GM21526 (cell line): ENCODE data around the gene DOK3.

Experiments
- ATAC-seq: cut with Tn5 transposase; IDR thresholded peaks from one replicate; pipeline ENCODE4 v1.9.1; 2021; ENCODE audit warnings: moderate library complexity; ENCODE audit not compliant: unreplicated experiment, low FRiP score

Gene DOK3

GRCh38 chr5:177509381-177509951 lies at the start of gene DOK3:
Gene DOK3, minus strand, starts transcription at chr5:177509826. Its CDS starts 286 bp downstream, at chr5:177509540.
- ATAC-seq: no peak

GRCh38 chr5:177557796-177558195 lies 48.2 kb upstream of the DOK3 start:
- no peak for ATAC-seq

- no peak for ATAC-seq
These were observed 47.5 kb upstream of the DOK3 start for GRCh38 chr5:177557041-177557647.

GRCh38 chr5:177555665-177556064 lies 46.0 kb upstream of the DOK3 start:
- no peak for ATAC-seq

- ATAC-seq: no peak
These were observed 45.6 kb upstream of the DOK3 start for GRCh38 chr5:177555228-177555627.

GRCh38 chr5:177554474-177555111 lies 45.0 kb upstream of the DOK3 start, which contains the start of gene FAM193B:
Gene FAM193B, minus strand, starts transcription at chr5:177554563. Its CDS starts 105 bp downstream, at chr5:177554458.
- peak; percentile 84 for ATAC-seq

GRCh38 chr5:177553671-177554429 lies 44.2 kb upstream of the DOK3 start:
- ATAC-seq: peak; percentile 29

- ATAC-seq: no peak
These were observed 43.3 kb upstream of the DOK3 start for GRCh38 chr5:177552839-177553455.

- ATAC-seq: no peak
These were observed 40.5 kb upstream of the DOK3 start for GRCh38 chr5:177550122-177550521.

- ATAC-seq: no peak
These were observed 38.9 kb upstream of the DOK3 start for GRCh38 chr5:177548495-177548894.

- ATAC-seq: no peak
These were observed 38.1 kb upstream of the DOK3 start for GRCh38 chr5:177547736-177548135.

- no peak for ATAC-seq
These were observed 36.7 kb upstream of the DOK3 start for GRCh38 chr5:177546258-177546741.

GRCh38 chr5:177545487-177546257 lies 36.0 kb upstream of the DOK3 start:
- no peak for ATAC-seq

- no peak for ATAC-seq
These were observed 33.3 kb upstream of the DOK3 start for GRCh38 chr5:177542816-177543465.

- no peak for ATAC-seq
These were observed 30.8 kb upstream of the DOK3 start for GRCh38 chr5:177540438-177540837.

- ATAC-seq: no peak
These were observed 29.8 kb upstream of the DOK3 start for GRCh38 chr5:177539411-177539810.

GRCh38 chr5:177538876-177539275 lies 29.2 kb upstream of the DOK3 start:
- no peak for ATAC-seq

- ATAC-seq: no peak
These were observed 28.0 kb upstream of the DOK3 start for GRCh38 chr5:177537389-177538361.
